Measurements from ENCODE around the gene GRIA3.

The GRIA3 gene

DNA sequence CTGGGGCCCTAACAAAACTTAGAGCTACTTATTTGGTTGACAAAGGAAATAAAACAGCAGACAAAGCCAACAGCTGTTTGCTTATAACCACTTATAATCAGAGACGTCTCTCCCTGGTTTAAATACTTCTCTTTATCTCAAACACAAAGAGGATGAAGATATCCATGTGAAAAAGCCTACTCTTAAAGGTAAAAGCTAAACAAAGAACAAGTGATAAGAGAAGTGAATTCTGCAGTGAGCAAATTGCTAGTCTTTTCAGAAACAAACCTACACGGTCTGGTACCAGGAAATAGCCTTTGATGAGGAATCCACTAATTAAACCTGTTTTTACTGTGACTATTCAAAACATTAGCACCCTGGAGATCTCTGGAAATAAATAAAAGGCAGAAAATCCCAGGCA, 46.7 kb downstream of the GRIA3 start:
- Histone ChIP-seq H3K36me3 (ENCODE audit: insufficient read depth, low read length) (no peaks in the 10 kb centered on the region), H3K9me2 (ENCODE audit: low read depth, low read length) (no peaks in the 10 kb centered on the region), H3K79me2 (ENCODE audit: insufficient read depth, low read length) (no peaks in the 10 kb centered on the region), H3K4me1 (ENCODE audit: insufficient read depth, low read length, severe bottlenecking) (no peaks in the 10 kb centered on the region), H3K9ac (ENCODE audit: low read length) (no peak overlapping the region), H2AFZ (ENCODE audit: low read length) (no peak overlapping the region), H3K4me3 (ENCODE audit: low read depth, low read length, poor library complexity, severe bottlenecking) (no peak overlapping the region), H4K20me1 (ENCODE audit: insufficient read depth, low read length) (no peaks in the 10 kb centered on the region), H3K4me2 (ENCODE audit: low read length) (no peak overlapping the region), H3K27me3 (ENCODE audit: insufficient read depth, low read length) (no peaks in the 10 kb centered on the region), H3K9me3 (ENCODE audit: low read length) (no peaks in the 10 kb centered on the region), H3F3A (ENCODE audit: insufficient read depth, low read length) (no peaks in the 10 kb centered on the region), H3K27ac (ENCODE audit: low read depth, low read length, poor library complexity, severe bottlenecking) (no peak overlapping the region)
- TF ChIP-seq EZH2 (IDR thresholded peaks at IDR 0.05; ENCODE audit: borderline replicate concordance, low read length): no peak
- TF ChIP-seq, protein P1, sequence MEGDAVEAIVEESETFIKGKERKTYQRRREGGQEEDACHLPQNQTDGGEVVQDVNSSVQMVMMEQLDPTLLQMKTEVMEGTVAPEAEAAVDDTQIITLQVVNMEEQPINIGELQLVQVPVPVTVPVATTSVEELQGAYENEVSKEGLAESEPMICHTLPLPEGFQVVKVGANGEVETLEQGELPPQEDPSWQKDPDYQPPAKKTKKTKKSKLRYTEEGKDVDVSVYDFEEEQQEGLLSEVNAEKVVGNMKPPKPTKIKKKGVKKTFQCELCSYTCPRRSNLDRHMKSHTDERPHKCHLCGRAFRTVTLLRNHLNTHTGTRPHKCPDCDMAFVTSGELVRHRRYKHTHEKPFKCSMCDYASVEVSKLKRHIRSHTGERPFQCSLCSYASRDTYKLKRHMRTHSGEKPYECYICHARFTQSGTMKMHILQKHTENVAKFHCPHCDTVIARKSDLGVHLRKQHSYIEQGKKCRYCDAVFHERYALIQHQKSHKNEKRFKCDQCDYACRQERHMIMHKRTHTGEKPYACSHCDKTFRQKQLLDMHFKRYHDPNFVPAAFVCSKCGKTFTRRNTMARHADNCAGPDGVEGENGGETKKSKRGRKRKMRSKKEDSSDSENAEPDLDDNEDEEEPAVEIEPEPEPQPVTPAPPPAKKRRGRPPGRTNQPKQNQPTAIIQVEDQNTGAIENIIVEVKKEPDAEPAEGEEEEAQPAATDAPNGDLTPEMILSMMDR (IDR thresholded peaks at IDR 0.05; ENCODE audit: low read length): no peak

DNA sequence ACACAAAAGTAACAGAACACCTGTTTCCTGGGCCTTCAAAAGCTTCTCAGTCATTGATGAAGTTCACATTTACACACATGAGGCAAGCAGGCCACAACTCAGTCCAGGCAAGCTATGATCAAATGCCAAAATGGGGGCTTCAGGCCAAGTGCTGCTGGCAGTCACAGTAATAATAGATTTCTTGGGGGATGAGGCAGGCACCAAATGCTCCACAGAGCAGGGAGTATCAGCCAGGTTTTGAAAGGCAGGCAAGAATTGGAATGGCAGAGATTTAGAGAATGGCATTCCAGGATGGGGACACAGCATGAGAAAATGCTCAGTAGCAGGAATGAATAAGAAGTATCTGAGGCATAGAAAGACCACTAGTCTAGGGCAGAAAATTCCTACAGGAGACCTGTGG, 52.8 kb downstream of the GRIA3 start:
- no peaks in the 10 kb centered on the region for H3K27me3 ChIP-seq (ENCODE audit: insufficient read depth, low read length)
- H3K4me2 ChIP-seq (ENCODE audit: low read length): no peak overlapping the region
- H4K20me1 ChIP-seq (ENCODE audit: insufficient read depth, low read length): no peaks in the 10 kb centered on the region
- H3K4me3 ChIP-seq (ENCODE audit: low read depth, low read length, poor library complexity, severe bottlenecking): no peak overlapping the region
- H3K4me1 ChIP-seq (ENCODE audit: insufficient read depth, low read length, severe bottlenecking): no peaks in the 10 kb centered on the region
- H3F3A ChIP-seq (ENCODE audit: insufficient read depth, low read length): no peaks in the 10 kb centered on the region
- no peaks in the 10 kb centered on the region for H3K9me2 ChIP-seq (ENCODE audit: low read depth, low read length)
- H3K79me2 ChIP-seq (ENCODE audit: insufficient read depth, low read length): no peaks in the 10 kb centered on the region
- no peaks in the 10 kb centered on the region for H3K9me3 ChIP-seq (ENCODE audit: low read length)
- no peak overlapping the region for H2AFZ ChIP-seq (ENCODE audit: low read length)
- H3K27ac ChIP-seq (ENCODE audit: low read depth, low read length, poor library complexity, severe bottlenecking): no peak overlapping the region
- H3K9ac ChIP-seq (ENCODE audit: low read length): no peak overlapping the region
- H3K36me3 ChIP-seq (ENCODE audit: insufficient read depth, low read length): no peaks in the 10 kb centered on the region
- TF ChIP-seq, protein P1 (IDR thresholded peaks at IDR 0.05; ENCODE audit: low read length): no peak
- TF ChIP-seq EZH2 (IDR thresholded peaks at IDR 0.05; ENCODE audit: borderline replicate concordance, low read length): no peak

DNA sequence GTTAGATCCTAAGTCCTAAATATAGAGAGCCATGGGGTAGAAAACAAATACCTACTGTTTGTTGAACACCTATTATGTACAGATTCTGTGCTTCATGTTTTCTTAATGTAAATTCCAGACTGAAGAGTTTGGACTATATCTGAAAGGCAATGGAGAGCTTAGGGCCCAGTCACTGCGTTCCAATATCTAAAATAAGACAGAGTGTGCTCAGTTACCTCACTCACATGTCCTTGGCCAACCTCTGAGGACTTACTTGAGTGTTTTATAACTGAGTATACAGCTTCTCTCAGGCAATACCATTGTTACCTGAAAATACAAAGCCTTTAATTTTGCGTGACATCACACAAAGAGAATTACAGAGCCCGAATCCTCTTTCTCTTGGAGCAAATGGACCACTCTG, 53.2 kb downstream of the GRIA3 start:
- Histone ChIP-seq H3K4me2 (ENCODE audit: low read length) (no peak overlapping the region), H3K27me3 (ENCODE audit: insufficient read depth, low read length) (no peaks in the 10 kb centered on the region), H3K9me3 (ENCODE audit: low read length) (no peaks in the 10 kb centered on the region), H3K36me3 (ENCODE audit: insufficient read depth, low read length) (no peaks in the 10 kb centered on the region), H3F3A (ENCODE audit: insufficient read depth, low read length) (no peaks in the 10 kb centered on the region), H3K4me1 (ENCODE audit: insufficient read depth, low read length, severe bottlenecking) (no peaks in the 10 kb centered on the region), H2AFZ (ENCODE audit: low read length) (no peak overlapping the region), H3K9ac (ENCODE audit: low read length) (no peak overlapping the region), H4K20me1 (ENCODE audit: insufficient read depth, low read length) (no peaks in the 10 kb centered on the region), H3K79me2 (ENCODE audit: insufficient read depth, low read length) (no peaks in the 10 kb centered on the region), H3K27ac (ENCODE audit: low read depth, low read length, poor library complexity, severe bottlenecking) (no peak overlapping the region), H3K4me3 (ENCODE audit: low read depth, low read length, poor library complexity, severe bottlenecking) (no peak overlapping the region), H3K9me2 (ENCODE audit: low read depth, low read length) (no peaks in the 10 kb centered on the region)
- TF ChIP-seq, protein P1 (IDR thresholded peaks at IDR 0.05; ENCODE audit: low read length): no peak
- no peak for TF ChIP-seq EZH2 (IDR thresholded peaks at IDR 0.05; ENCODE audit: borderline replicate concordance, low read length)
